Renal cortical epithelial cell (primary cell): Measurements from ENCODE around the gene CNIH2. TPM values are rescaled to one million over a fixed set of nuclear protein-coding genes. Genes with fewer than 3 reads are reported as not detected.
"Not testable (repeated sequence)": the region's sequence is repeated elsewhere in the genome, so short reads cannot be mapped to it uniquely, and the experiment has no call there.

Experiments used
- DNase-seq: peaks from one replicate; pipeline ENCODE4 v3.0.0-alpha.2; 2011; ENCODE audit warnings: low read depth
- total RNA-seq: library from RNA; depleted of rRNA; stranded (reverse); fragments of >200 nt; gene quantifications from 2 replicates; pipeline ENCODE4 v1.2.3, GENCODE V29; 2014

The CNIH2 gene
- total RNA-seq, 1 donor from 2014 or later, result 0.15 TPM

- DNase-seq, result no peak
Measured at GRCh38 chr11:66314561-66315497, 36.9 kb downstream of the CNIH2 start.

DNA sequence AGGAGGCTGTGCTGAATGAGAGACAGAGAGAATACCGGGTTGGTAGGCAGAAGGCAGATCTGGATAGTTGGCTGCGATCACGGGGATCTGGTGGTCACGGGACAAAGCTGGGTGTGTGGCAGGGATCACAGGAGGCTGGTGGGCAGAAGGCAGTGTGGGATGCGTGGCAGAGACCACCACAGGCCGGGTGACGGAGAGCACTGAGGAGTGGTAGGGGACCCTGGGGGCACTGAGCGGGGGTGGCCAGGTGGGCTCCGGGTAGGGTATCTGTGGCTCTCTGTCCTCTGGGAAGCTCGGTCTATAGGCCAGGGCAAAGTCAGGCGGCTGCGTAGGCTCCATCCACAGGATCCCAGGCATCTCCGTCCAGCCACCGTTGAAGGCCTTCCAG lies 37.5 kb downstream of the CNIH2 start:
- DNase-seq, result no peak

GRCh38 chr11:66315921-66316811 lies 38.2 kb downstream of the CNIH2 start:
- no peak for DNase-seq

DNA sequence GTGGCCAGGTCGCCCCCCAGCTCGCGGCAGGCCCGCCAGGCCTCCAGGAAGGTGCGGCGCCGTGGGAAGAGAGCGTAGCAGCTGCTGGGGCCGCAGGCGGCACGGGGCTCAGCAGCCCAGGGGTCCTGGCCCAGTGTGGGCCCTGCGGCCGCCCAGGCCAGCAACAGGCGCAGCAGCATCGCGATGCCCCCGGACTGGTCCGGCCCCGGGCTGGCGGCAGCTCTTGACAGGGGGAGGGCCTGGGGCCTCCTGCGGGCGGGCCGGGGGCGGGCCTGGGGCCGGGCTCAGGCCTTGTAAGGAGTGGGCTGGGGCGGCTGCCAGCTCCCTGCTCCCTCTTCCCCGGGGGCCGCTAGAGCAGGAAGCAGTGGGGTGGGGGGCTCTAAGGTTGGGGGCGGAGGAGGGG lies 38.9 kb downstream of the CNIH2 start, which contains the start of gene CD248:
Gene CD248, minus strand, starts transcription at position 196 of the 403 bp plus-strand sequence. Its CDS starts 17 bp downstream, at position 179.
- DNase-seq, result no peak

DNA sequence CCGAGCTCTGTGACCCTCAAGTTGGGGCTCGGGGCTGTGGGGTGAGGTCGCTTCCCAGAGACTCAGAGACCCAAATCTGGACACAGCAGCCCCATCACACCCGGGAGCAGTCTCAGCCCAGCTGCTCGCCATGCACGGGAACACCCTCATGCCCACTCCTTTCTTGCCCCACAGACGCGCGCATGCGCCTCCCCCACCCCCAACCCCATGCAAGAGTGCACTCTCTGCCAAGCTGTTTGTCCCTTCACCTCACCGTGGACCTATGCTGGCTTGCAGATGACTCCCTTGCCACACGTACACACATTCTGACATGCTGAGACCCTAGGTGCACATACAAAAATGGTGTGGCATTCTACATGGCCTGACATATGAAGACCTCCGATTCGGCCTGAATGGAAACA lies 39.3 kb downstream of the CNIH2 start:
- no peak for DNase-seq

DNA sequence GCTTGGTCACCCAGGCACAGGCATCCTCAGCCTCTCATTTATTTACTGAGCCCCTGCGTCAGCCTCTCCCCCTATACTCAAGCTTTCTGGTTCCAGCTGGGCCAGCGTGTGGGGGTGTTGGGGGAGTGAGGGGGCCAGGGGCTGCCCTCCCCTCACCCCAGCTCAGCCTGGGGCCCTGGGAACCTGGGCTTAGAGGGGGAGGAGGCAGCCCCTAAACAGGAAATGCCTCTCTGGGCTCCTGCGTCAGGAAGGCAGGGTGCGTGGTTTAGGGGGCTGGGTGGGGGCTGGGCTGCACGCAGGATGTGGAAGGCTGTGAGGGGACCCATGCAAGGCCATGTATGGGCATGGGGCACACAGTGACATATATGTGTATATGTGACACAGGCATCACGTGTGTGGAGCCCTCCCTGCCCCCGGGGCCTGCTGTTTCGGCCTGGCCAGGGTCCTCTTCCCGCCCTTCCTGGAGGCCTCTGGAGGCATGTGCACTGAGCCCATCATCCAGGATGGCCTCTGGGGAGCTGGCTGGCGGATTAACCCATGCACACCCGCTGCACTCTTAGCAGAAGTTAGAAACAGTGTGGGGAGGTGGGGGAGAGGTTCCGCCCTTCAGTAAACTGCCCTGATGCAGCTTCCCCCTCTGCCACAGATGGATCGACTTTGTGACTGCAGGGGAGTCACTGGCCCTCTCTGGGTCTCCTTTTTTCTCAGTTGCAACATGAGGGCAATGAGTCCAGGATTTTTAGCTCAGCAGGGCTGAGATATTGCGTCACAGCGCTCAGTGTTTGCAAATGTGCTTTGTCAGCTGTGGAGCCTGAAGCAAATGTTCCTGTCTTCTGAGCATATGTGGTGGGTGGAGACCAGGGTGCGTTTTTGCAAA lies 40.0 kb downstream of the CNIH2 start:
- peak; percentile 72 for DNase-seq

- DNase-seq, result no peak
Measured at GRCh38 chr11:66318600-66318970, 40.6 kb downstream of the CNIH2 start.

GRCh38 chr11:66320289-66320688 lies 42.3 kb downstream of the CNIH2 start:
- not testable (repeated sequence) for DNase-seq

GRCh38 chr11:66320748-66321147 lies 42.8 kb downstream of the CNIH2 start:
- DNase-seq, result not testable (repeated sequence)

DNA sequence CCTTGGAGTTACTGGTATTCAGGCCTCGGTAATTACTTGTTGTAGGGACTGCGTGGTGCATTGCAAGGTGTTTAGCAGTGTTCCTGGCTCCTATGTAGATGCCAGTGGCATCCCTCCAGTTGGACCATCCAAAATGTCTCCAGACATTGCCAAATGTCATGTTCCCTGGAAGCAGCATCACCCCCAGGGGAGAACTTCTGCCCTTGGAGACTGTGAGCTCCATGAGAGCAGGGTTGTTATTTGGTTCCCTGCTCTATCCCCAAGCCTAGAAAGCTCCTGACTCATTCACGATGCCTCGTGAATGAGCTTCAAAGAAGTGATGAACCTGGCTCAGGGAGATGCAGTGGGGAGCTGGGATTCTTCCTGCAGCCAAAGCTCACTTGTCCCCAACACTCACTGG lies 43.6 kb downstream of the CNIH2 start:
- DNase-seq, result no peak

DNA sequence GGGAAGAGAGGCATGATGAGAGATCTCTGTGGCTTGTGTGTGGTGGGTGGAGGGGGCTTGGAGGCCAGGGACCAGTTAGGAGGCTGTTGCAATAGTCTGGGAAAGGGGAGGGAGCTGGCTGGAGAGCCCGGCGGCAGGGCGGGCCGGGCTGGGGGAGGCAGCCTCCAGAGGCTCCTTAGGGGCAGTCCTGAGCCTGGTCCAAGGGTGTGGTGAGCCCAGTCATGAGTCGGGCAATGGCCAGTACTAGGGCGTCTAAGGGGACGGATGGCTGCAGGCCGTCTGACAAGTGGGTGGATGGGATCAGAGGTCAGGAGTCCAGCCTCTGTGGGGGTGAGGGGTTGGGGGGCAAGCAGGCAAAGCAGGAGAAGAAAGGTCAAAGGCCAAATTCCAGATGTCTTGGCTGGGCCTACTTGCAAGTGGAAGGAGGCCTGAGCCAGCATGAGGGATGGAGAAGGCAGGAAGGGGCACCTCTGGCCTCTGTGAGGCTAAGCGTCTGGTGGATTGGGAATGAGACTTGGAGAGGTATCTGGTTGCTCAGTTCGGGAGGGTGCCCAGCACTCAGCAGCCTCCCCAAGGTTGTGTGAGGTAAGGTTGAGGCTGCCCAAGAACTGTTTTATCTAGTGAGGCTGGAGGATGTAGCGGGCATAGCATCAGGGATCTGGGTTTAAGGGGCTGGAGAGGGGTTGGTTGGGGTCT lies 44.9 kb downstream of the CNIH2 start:
- no peak for DNase-seq

GRCh38 chr11:66323684-66324083 lies 45.7 kb downstream of the CNIH2 start:
- no peak for DNase-seq

- no peak for DNase-seq
Measured at GRCh38 chr11:66324664-66325063, 46.7 kb downstream of the CNIH2 start.

GRCh38 chr11:66325263-66325671 lies 47.3 kb downstream of the CNIH2 start:
- DNase-seq, result no peak

DNA sequence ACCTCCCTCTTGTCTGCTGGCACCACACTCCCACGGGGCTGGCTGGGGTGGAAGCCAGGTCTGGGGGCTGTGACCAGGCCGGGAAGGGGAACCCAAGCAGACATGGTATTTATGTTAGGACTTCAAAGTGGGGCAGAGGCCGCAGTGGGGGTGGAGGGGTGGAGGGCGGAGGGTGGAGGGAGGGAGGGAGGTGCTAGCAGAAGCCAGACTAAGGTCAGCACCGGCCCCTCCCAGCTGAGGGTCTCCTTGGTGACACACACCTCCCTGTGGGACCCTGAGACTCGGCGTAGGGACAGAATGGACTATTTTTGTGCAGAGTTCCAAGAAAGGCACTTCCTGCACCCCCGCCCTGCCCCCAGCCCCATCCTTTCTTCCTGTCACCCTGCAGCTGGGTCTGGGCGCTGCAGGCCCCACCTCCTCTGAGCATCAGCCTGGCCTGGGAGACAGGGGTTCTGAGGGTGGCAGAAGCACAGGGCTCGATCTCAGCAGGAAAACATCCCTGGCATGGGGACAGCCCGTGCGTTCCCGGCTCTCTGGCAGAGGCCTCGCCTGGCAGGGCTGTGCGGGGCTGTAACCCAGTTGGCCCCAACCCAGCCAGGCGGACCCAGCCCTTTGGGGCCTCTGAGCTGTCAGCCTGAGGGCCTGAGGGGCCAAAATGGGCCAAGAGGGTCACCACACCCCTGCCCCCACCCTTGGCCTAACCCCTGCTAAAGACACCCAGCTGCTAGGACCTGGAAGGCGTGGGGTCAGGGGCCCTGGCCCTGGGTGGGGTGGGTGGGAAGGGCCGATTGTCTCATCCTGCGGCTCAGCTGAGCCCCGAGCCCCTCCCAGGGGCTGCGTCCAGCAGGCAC lies 48.5 kb downstream of the CNIH2 start:
- no peak for DNase-seq

GRCh38 chr11:66327171-66328030 lies 49.4 kb downstream of the CNIH2 start:
- no peak for DNase-seq

DNA sequence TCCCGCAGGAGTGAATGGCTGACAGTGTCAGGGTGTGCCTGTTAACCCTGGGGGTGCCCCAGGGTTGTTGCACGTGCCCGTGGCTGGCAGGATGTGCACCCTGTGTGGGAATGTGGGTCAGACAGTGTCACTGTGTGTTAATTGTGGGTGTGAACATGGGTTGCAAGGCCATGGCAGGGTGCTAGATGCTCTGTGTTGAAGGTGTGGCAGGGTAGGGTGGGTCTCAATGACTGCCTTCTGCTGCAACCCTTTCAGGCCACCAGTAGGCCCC lies 50.0 kb downstream of the CNIH2 start:
- DNase-seq, result no peak

- peak; percentile 30 for DNase-seq
Measured at GRCh38 chr11:66328302-66329144, 50.5 kb downstream of the CNIH2 start.
